Measurements from ENCODE around the gene PRKX.
"Not testable (repeated sequence)": the region's sequence is repeated elsewhere in the genome, so short reads cannot be mapped to it uniquely, and the experiment has no call there.

PRKX gene

DNA sequence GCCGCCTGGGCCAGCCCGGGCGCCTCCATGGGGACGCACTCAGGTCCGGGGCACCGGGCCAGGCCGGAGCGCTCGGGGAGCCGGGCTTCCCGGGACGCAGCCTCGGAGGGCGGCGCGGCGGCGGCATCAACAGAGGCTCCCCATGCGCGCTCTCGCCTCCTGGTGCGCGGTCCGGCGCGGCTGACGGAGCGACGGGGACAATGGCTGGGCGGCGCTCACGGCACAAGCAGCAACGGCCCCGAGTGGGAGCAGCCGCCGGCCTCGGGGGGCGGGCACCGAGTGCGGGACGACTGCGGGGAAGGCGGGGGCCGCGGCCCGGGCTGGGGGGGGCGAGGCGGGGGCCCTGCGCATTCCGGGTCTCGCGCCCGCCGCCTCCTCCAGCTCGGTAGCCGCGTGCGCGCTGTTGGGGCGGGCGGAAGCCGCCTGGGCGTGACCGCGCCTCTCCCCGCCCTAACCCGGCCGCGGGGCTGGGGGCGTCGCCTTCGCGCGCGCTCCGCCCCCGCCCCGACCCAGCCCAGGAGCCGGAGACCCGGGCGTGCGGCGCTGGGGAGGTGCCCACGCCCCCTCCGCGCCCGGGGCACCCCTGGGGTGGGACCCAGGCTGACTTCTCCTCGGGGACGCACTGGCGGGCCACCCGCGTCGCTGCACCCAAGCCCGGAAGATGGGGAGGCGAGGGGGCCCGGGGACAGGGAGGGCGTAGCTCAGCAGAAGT lies at the start of gene PRKX:
PRKX (minus strand) TSS at position 425 of the 712 bp plus-strand sequence; CDS start at position 29, 396 bp downstream.
- no peak for DNase-seq (ENCODE audit: low read depth, low spot score)

DNA sequence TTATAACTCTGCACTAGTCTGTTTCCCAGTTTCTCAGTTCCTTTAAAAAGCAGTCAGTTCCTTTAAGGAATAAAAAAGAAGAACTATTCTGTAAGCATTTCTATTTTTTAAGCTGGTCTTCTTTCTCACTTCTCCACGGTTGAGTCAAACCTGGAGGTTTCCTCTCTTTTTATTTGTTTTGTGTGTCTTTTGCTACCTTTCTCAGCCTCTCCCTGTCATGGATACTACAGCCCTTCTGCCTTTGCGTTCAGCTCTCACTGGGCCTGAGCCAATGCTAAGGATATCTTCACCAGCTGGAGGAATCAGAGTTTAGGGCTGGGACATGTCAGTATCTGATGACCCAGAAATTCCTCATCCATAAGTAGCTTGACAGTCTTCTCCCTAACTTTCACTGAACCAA lies 49.7 kb upstream of the PRKX start:
- DNase-seq (ENCODE audit: low read depth, low spot score) = no peak

DNA sequence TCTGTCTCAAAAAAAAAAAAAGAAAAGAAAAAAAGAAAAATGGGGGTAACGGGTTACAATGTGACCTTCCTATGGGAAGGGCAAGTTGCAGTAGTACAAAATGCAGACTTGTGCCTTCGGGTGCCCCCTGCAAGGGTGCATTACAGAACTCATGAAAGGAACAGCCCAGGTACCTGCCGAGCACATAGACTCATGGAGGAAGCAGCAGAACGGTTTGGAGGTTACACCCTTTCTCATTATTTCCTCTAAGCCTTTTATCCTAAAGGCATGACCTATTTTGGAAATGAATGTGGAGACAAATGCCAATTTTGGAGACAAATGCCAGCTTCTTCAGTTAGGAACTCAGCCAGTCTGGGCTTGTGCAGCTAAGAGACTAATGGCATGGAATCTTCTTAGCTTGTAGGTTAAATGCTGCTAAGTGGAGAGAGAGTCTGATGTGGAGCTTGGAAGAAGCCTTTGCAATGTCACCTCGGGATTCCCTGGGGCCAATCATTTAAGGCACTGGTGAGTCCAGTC lies 44.1 kb upstream of the PRKX start:
- DNase-seq (ENCODE audit: low read depth, low spot score) = no peak

DNA sequence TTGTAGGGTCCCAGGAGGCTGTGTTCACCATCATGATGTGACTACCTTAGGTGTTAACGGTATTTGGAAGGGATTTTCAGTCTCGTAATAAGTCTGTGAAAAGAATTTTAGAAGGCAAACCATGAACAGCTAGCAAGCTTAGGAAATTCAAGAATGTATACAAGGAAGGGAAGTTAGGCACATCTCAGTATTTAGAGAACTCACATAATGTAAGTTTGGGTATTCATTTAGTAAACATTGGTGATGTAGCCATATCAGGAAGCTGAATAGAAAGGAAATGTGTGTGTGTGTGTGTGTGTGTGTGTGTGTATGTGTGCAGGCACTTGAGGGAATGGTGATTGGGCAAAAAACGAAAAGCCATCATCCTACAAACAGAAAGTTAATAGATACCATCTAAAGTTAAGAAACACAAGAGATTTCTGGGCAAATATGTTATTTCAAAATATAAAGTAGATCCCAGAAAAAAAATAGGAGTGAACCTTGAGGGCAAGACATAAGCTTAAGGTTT lies 34.7 kb upstream of the PRKX start:
- no peak for DNase-seq (ENCODE audit: low read depth, low spot score)

DNA sequence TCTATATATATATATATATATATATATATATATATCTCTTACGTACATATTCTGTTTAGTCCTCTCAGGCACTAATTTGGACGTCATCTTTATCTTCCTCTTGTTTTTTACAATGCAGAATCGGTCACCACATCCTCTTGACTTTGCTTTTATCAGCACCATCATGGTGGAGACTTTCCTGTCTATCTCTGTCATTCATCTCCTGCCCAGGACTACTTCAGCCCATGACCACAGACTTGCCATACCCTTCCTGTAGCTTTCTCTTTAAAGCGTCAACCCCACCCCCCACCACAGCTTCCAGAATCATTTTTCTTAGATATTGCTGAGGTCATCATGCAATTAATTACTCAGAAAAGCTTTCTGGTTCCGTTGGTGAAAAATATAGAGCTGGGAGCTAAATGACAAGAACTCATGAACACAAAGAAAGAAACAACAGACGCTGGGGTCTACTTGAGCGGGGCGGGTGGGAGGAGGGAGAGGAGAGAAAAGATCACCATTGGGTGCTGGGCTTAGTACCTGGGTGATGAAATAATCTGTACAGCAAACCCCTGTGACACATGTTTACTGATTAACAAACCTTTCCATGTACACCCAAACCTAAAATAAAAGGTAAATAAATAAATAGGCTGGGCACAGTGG lies 30.5 kb upstream of the PRKX start:
- no peak for DNase-seq (ENCODE audit: low read depth, low spot score)

DNA sequence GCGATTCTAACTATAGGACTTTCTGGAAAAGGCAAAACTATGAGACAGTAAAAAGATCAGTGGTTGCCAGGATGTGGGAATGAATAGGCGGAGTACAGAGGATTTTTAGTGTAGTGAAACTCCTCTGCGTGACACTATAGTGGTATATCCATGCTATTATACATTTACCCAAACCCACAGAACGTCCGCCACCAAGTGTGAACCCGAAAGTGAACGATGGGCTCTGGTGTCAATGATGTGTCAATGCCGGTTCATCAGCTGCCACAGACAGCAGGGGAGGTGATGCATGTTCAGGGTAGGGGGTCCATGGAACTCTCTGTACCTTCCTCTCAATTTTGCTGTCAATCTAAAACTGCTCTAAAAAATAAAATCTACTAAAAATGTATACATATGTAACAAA lies 27.5 kb upstream of the PRKX start:
- DNase-seq (ENCODE audit: low read depth, low spot score) = not testable (repeated sequence)

DNA sequence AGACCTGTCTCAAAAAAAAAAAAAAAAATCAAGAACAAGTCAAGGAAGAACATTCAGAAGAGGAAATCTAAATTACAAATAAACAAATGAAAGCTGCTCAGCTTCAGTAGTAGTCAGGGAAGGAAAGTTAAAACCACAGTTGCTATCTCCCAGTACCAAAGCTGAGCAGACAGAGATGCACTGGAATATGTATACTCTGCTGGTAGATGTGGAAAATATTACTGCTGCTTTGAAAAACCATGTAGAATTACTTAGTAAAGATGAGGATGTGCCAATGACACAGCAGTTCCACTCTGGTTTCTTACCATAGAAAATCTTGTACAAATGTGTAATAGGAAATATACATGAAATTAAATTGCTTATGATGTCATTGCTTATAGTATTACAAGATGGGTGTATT lies 25.1 kb upstream of the PRKX start:
- DNase-seq (ENCODE audit: low read depth, low spot score) = no peak

DNA sequence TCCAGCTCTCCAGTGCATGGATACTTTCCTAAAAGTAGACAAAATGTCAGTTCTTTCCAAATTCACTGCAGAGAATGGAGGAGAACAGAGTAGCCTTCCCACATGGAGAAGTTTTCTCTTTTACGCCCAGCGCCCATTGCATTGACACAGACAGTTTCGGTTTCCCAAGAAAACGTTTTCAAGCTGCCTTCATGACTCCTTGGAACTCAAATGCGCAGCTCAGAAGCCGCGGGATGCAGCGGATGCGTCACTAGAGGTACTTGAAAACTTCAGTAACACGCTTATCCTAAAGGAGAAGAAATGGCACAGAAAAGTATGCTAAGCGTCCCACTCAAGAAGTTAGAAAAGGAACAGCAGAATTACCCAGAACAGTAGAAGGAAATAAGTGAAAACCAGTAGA lies 23.1 kb upstream of the PRKX start:
- DNase-seq (ENCODE audit: low read depth, low spot score) = not testable (repeated sequence)

DNA sequence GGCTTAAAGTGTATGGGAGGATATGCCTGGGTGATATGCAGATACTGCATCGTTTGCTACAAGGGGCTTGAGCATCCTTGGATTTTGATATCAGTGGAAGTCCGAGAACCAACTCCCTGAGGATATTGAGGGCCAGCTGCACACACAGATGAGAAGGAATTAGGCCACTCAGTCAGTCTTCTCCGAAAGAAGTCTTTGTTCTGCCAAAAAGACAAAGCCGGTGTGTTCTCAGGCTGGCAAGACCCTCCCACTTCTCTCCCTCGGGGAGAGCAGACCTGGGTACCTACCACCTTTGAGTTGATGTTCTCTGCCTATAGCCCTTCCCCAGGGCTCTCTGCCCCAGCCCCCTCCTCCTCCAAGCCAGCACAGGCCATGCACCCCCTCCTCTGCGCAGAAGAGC lies 22.4 kb upstream of the PRKX start:
- DNase-seq (ENCODE audit: low read depth, low spot score) = not testable (repeated sequence)

DNA sequence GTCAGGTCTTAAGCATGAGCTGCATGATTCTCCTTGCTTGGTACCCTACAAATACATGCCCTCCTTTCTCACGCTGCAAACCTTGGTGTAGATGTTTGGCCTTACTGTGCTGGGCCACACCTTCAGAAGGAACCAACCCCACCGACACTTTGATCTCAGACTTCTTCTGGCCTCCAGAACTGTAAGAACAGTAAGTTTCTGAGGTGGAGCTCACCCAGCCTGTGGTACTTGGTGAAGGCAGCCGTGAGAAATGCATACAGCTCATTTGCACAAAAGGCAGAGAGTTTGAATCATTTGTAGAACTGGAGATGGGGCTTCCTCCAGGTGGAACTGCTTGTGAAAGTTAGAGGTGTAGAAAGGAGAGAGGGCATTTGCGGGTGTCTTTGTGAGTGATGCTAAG lies 21.0 kb upstream of the PRKX start:
- DNase-seq (ENCODE audit: low read depth, low spot score) = not testable (repeated sequence)

DNA sequence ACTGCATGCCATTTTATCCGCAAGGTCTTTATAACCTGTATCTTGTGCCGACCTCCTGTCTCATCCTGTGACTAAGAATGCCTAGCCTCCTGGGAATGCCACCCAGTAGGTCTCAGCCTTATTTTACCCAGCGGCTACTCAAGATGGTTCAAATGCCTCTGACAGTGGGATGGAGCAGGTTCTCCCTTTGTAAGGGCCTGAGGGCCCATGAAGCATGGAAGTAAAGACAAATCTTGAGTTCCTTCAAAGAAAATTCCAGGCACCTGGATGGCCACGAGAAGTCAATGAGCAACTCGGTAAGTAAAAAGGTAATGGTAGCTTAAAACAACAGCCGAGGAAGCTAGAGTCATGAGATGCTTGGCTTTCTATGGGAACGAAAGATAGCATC lies 19.6 kb upstream of the PRKX start:
- DNase-seq (ENCODE audit: low read depth, low spot score) = no peak

DNA sequence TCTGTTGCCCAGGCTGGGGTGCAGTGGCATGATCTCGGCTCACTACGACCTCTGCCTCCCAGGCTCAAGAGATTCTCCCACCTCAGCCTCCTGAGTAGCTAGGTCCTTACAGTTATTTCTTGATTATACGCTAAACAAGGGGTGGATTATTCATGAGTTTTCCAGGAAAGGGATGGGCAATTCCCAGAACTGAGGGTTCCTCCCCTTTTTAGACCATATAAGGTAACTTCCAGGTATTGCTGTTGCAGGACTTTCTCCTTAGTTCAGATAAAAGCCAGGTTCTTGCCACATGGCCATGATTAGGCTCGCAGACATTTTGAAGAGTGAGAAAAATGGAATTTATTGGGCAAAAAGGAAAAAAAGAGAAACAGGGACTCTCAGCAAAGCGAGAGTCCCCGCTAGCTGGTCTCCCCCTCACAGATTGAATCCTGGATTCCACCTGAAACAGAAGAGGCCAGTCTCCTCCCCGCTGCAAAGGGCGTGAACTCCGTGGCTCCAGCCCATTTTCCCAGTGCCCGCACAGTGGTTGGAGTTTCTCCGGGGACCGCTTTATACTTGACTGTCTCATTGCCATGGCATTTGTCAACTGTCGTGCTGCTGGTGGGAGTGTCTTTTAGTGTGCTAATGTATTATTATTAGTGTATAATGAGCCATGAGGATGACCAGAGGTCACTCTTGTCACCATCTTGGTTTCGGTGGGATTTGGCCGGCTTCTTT lies 19.0 kb upstream of the PRKX start:
- not testable (repeated sequence) for DNase-seq (ENCODE audit: low read depth, low spot score)

DNA sequence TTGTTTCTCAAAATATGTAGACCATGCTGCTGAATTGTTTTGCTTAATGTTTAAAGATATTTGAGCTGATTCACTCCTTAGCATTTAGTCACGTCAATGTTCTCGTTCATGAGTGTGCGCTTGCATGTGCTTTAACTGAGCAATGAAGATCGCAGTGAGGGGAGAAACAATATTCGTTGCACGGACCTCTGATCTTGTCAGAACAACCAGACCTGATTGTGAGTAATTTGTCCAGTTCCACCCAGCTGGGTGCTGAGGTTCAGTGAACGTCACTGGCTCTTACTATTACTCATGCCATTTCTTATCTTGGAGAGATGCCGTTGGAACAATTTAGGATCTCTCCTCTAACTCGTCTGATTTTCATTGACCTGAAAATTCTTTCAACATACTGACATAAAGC lies 15.0 kb upstream of the PRKX start:
- DNase-seq (ENCODE audit: low read depth, low spot score) = no peak

DNA sequence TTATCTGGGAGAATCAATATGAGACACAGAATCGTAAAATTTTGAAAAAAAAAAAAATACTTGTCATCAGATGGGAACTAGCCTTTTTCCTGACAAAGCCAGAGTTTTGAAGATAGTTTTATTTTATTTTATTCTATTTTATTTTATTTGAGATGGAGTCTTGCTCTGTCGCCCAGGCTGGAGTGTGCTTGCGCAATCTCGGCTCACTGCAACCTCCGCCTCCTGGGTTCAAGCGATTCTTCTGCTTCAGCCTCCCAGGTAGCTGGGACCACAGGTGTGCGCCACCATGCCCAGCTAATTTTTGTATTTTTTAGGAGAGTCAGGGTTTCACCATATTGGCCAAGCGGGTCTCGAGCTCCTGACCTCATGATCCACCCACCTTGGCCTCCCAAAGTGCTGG lies 10.0 kb upstream of the PRKX start:
- not testable (repeated sequence) for DNase-seq (ENCODE audit: low read depth, low spot score)

DNA sequence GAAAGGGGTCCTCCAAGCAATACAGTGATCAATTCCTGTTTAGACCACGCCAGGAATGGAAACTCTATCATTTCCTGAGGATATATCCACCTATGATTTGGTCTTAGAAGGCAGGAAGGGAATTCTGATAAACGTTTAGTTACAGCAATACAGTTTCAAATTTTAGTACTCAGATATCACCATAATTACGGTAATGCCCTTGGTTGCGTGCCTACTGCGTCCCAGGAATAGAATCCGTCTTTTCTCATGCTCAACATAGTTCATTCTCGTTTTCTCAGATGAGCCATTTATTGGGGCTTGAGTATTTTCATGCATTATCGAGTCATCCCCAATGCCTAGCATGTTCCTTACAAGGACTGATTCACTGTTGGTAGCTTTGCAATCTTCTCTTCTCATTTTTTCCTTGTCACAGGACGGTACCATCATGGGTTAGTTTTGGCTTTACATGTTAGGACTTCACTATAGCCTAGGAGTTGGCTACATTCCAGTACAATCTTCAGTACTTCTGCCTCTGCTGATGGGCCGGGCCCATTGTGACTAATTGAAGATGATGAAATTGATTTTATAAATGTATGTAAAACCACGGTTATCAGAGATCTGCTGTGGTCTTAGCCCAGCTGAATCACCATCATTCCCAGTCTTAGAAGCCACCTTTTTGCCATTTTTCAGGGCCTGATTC lies 4.4 kb upstream of the PRKX start:
- DNase-seq (ENCODE audit: low read depth, low spot score) = no peak

DNA sequence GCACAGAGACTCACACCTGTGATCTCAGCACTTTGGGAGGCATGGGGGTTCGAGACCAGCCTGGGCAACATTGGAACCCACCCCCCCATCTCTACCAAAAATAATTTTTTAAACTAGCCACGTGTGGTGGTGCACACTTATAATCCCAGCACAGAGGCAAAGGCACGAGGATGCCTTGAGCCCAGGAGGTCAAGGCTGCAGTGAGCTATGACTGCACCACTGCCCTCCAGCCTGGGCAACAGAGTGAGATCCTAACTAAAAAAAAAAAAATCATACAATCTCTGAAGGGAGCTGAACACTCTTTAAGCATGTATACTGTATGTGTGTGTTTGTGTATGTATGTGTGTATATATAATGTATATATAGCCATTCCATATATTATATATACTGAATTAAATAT lies 2.5 kb upstream of the PRKX start:
- DNase-seq (ENCODE audit: low read depth, low spot score) = no peak

DNA sequence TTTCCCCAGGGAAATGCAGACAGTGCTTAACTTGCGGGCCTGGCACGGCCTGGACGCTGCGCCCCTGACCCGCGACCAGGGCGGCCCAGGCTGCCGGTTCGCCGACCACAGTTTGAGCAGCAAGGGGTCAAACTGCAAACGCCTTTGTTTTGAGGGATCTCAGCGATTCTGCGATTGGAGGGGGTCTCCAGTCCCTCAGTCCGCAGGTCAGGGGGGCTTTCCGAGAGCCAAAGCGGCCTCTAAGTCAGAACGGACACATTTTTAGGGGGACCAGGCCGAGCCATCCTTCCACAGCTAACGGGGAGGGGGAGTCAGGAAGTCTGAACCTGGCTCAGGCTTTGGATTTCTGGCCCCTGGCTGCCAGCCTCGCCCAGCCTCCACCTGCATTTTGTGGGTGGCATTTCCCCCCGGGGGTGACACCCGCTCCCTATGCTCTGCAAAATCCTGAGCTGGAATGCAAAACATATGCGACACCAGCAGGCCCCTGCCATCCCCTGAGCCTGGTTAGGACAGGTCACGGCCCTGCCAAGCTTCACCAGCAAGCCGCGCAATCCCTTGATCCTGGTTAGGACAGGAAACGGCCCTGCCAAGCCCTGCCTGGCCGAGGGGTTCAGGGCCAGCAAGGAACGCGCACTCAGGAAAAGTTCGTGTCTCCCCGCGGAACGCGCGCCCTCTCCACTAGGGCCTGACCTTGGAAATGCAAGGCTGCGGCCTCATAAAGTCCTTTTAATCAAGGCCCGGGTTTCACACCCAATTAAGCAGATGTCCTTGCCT lies 1.4 kb upstream of the PRKX start:
- DNase-seq (ENCODE audit: low read depth, low spot score) = not testable (repeated sequence)

DNA sequence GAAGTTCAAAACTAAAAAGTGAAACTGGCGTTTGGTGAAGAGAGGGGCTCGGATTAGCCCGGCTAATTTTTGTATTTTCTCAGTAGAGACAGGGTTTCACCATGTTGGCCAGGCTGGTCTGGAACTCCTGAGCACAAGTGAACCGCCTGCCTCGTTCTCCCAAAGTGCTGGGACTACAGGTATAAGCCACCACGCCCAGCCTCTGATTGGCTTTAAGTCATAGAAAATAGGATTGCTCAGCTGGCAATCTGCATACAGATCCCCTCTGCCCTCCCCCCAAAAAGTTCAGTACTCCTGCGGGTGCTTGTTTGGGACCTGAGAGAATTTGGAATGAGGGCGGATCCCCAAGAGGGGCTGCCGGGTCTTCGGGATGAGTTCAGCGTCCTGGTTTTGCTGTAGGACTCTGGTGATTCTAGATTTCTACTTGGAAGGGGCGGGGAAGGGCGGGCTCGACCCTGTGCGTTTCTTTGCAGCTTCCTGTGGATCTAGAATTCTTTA lies 537 bp upstream of the PRKX start:
- no peak for DNase-seq (ENCODE audit: low read depth, low spot score)

DNA sequence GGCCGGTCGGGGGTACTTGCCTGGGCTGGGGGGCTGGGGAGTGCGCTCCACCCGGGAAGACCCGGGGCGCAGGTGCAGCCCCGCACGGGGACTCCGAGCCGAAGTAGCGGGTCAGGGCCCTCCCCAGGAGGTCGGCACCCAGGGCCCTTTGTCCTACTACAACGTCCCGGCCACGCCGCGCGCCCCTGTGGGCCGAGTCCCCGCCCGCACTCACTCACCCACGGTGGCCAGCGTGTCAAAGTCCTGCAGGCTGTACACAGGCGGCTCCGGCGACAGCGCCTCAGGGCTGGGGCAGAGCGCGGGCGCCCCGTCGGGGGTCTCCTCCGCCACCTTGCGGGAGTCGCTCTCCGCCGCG lies 602 bp downstream of the PRKX start:
- no peak for DNase-seq (ENCODE audit: low read depth, low spot score)

DNA sequence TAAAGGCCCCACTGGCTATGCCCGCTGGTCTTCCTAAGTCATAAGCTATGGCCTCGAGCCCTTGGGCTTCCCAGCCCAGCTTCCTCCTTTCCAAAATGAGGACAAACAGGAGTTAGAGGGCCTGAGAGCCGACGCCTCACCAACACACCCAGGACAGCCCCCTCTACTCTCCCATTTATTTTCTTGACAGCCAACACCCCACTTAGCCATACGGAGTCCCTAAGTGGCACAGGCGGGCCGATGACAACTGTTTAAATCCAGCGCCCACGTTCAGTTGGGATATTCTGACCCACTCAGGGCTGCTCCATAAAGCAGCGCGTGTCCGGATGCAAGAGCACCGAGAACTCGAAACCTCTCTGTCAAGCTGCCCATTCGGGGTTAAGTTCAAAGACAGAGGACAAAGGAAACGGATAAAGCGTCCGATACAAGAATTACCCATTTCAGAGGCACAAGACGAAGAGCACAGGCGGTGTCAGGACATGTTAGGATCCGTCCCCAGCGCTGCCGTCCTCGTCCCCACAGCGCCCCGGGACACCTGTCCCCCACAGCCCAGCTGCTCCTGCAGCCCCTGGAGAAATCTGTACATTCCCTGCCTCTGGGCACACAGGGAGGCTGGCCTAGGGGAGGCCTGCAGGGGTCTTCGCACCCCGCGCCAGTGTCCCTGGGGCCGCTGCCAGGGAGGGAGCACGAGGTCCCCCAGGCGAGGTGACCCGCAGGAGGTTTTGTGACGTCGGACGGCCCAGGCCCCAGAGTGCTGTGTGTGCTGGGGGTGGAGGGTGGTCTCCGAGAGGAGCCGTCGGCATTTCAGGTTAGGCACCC lies 1.2 kb downstream of the PRKX start:
- DNase-seq (ENCODE audit: low read depth, low spot score) = no peak
